Activated CD4-positive, alpha-beta T cell treated with anti-CD3 and anti-CD28 coated beads, Interleukin-2, amount 10 ng/mL, durations not matched to agents 24 days and 14 days (primary cell): ENCODE measurements around the gene ANK2. TPM values are rescaled to one million over a fixed set of nuclear protein-coding genes. Genes with fewer than 3 reads are reported as not detected.
"Not testable (repeated sequence)": the region's sequence is repeated elsewhere in the genome, so short reads cannot be mapped to it uniquely, and the experiment has no call there.

Experiments
- DNase-seq: peaks from one replicate; pipeline ENCODE4 v3.0.0; 2022
- H3K27ac Mint-ChIP-seq: one replicate; pipeline ENCODE4 v1.8.0; 2022; ENCODE audit warnings: mild to moderate bottlenecking, mixed read lengths
- H3K27me3 Mint-ChIP-seq: one replicate; pipeline ENCODE4 v1.8.0; 2022; ENCODE audit warnings: mixed read lengths
- H3K36me3 Mint-ChIP-seq: one replicate; pipeline ENCODE4 v1.8.0; 2022; ENCODE audit warnings: low read depth, mild to moderate bottlenecking, mixed read lengths
- H3K4me1 Mint-ChIP-seq: one replicate; pipeline ENCODE4 v1.8.0; 2021; ENCODE audit warnings: mixed read lengths
- H3K4me3 Mint-ChIP-seq: one replicate; pipeline ENCODE4 v1.8.0; 2022; ENCODE audit warnings: mild to moderate bottlenecking, moderate library complexity, mixed read lengths
- H3K9me3 Mint-ChIP-seq: one replicate; pipeline ENCODE4 v1.8.0; 2021; ENCODE audit warnings: mixed read lengths
- intact Hi-C: fragments of 100-400 bp; cut with micrococcal nuclease; formaldehyde crosslinking; loops from one replicate; pipeline ENCODE4 v1.15.1; 2023
- total RNA-seq: library from RNA; stranded (reverse); gene quantifications from 2 replicates; pipeline ENCODE4 v1.2.3, GENCODE V29; 2022

Gene ANK2
- total RNA-seq, 1 donor from 2014 or later, result 2.5 TPM

DNA sequence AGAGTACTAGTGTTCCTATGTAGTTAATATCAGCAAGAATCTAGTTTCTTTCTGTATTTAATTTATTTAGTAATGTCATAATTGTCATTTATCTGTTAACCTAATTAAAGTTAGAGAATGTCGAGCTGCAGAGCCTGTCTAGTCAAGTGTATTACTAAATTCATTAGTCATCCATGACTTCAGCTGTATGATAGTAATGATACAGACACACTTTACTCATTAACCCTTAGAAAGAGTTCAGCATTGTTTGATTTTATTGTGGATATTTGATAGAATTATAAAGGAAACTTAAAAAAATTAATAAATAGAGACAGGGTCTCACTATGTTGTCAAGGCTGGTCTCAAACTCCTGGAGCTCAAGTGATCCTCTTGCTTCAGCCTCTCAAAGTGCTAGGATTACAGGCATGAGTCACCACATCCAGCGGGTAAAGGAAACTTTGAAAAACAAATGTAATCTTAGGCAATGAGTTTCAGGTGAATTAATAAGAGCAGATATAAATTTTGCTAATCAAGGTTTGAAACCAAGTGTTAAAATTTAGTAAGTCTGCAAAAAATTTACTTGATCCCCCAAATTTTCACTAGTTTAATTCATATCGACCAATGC is 110.6 kb downstream of the ANK2 start:
- DNase-seq, result no peak
- Mint-ChIP-seq H3K9me3 (no peaks in the 10 kb centered on the region), H3K4me3 (no peak overlapping the region), H3K4me1 (no peaks in the 10 kb centered on the region), H3K27me3 (no peaks in the 10 kb centered on the region), H3K36me3 (no peaks in the 10 kb centered on the region), H3K27ac (no peak overlapping the region)
- intact Hi-C loops, result no loop called here

GRCh38 chr4:113160548-113160947 is 111.1 kb downstream of the ANK2 start:
- H3K9me3 Mint-ChIP-seq, result no peaks in the 10 kb centered on the region
- no peaks in the 10 kb centered on the region for H3K4me1 Mint-ChIP-seq
- no peak for DNase-seq
- intact Hi-C loops, result no loop called here
- H3K4me3 Mint-ChIP-seq, result no peak overlapping the region
- no peak overlapping the region for H3K27ac Mint-ChIP-seq
- no peaks in the 10 kb centered on the region for H3K36me3 Mint-ChIP-seq
- no peaks in the 10 kb centered on the region for H3K27me3 Mint-ChIP-seq

DNA sequence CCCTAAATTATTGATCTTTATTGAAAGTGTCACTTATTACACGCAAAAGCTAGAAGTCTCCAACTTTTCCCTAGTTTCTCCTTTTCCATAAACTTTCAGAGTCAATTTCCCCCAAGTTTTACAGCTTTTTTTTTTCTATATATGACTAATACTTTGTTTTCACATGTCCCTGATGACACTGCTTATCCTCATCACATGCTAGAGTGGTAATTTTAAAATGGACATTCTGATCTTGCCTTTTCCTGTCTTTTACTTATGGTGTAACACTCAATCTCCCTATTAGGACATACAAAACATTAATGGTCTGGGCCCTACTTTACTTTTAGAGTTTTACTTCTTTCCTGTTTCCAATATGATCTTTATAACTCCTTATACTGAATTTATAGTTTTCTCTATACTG is 112.6 kb downstream of the ANK2 start:
- no peaks in the 10 kb centered on the region for H3K27me3 Mint-ChIP-seq
- no peaks in the 10 kb centered on the region for H3K36me3 Mint-ChIP-seq
- no peak overlapping the region for H3K27ac Mint-ChIP-seq
- H3K4me1 Mint-ChIP-seq, result no peaks in the 10 kb centered on the region
- no peak for DNase-seq
- no peak overlapping the region for H3K4me3 Mint-ChIP-seq
- no peaks in the 10 kb centered on the region for H3K9me3 Mint-ChIP-seq
- intact Hi-C loops, result no loop called here

GRCh38 chr4:113169368-113169767 is 119.9 kb downstream of the ANK2 start:
- Mint-ChIP-seq H3K36me3 (no peaks in the 10 kb centered on the region), H3K4me1 (no peaks in the 10 kb centered on the region), H3K27me3 (peaks cover 5% of the 10 kb centered on the region), H3K4me3 (no peak overlapping the region), H3K27ac (no peak overlapping the region), H3K9me3 (no peaks in the 10 kb centered on the region)
- DNase-seq, result no peak
- intact Hi-C loops, result no loop called here

DNA sequence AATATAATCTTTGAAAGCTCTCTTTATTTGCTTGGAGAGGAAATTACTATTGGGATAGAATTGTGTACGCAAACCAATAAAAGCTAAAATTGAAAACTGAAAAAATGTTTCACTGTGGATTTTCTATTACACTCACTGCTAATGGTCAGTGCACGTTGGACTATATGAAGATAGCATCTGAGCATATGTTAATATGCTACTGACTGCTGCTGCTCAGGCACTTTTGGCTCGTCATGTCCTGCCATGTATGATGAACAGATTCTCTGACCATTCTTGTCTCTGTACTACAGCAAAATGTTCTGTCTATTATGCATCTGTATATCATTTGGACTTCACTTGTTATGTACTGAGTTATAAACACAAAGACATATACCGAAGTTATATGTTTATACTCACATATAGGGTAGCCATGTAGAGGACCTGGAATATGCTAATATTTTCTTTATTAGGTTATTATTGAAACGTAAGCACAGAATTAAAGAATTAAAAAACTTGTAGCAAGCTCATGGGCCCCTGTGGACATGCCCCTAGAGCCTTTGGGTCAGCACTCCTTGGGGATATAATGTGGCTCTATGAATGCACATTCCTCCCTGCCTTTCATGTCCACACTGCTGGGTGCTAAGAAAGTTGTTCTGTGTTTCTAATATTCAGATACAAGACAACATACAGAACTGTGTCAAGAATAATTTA is 120.8 kb downstream of the ANK2 start:
- Mint-ChIP-seq H3K9me3 (no peaks in the 10 kb centered on the region), H3K27me3 (peaks cover 5% of the 10 kb centered on the region), H3K4me1 (no peaks in the 10 kb centered on the region), H3K27ac (no peak overlapping the region), H3K36me3 (no peaks in the 10 kb centered on the region), H3K4me3 (no peak overlapping the region)
- intact Hi-C loops, result no loop called here
- no peak for DNase-seq

DNA sequence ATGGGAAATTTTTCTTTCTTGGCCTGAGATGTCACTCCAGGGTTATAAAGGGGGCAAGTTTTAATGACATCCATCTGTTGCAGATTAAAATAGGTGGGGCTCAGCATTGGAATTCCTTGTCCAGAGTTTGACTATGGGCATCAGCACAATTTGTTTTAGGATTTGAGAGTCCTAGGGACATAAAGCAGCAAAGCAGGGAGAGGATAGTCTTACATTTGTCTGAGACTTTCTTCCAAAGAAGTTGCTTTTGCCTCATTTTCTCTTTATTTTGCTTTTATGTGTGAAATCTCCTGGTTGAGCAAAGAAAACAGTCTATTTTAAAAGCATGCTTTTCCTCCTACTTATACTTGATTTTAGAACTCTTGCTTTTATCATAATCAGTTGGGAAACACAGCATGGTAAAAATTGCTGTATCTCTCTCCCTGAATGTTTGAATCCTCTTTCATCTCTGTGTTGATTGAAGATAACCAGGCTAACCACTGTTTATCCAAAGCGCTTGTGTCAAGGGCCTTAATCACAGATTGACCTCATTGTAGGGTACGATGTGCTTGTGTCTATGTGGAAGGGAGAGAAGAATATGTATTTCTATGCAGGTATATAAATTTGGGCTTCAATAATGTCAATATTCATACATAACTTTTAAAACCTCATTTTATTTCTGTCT is 121.5 kb downstream of the ANK2 start:
- Mint-ChIP-seq H3K27me3 (peaks cover 5% of the 10 kb centered on the region), H3K27ac (no peak overlapping the region), H3K9me3 (no peaks in the 10 kb centered on the region), H3K36me3 (no peaks in the 10 kb centered on the region), H3K4me3 (no peak overlapping the region), H3K4me1 (no peaks in the 10 kb centered on the region)
- no peak for DNase-seq
- intact Hi-C loops, result no loop called here

DNA sequence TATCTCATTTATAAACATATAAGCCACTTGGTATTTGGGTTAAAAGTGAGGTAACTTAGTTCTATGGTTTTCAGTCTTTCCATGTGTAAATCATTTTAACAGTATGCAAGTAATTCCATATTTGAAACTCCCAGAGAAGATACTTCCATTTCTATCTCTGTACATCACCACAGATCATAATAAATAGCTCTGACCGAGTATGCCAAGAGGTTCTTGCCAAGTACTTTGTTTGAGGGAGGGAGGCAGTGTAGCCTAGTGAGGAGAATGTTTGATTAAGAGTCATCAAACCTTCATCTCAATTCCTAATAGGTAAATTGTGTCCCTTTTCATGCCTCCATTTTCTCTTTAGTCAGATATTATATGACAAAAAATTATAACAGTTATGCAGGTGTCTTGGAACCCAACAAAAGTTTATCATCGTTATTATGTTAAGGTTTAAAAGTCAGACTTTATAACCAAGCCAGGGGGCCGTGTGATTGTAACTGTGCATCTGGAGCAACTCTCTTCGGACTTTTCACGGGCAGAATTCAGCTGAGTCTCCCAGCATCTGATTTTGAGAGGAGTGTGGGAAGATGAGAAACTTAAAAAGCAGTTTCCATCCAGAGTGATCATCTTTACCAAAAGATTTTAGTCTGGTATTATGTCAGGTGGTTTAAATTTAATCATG is 123.8 kb downstream of the ANK2 start:
- DNase-seq, result no peak
- Mint-ChIP-seq H3K27me3 (peaks cover 5% of the 10 kb centered on the region), H3K36me3 (no peaks in the 10 kb centered on the region), H3K4me1 (no peaks in the 10 kb centered on the region), H3K27ac (no peak overlapping the region), H3K4me3 (no peak overlapping the region), H3K9me3 (no peaks in the 10 kb centered on the region)
- intact Hi-C loops, result no loop called here

- Mint-ChIP-seq H3K27ac (no peak overlapping the region), H3K4me3 (no peak overlapping the region)
- DNase-seq, result no peak
Measured at GRCh38 chr4:113173793-113174264, 124.4 kb downstream of the ANK2 start.

GRCh38 chr4:113179091-113179490 is 129.6 kb downstream of the ANK2 start:
- no peaks in the 10 kb centered on the region for H3K4me1 Mint-ChIP-seq
- intact Hi-C loops, result no loop called here
- no peaks in the 10 kb centered on the region for H3K9me3 Mint-ChIP-seq
- H3K27me3 Mint-ChIP-seq, result no peaks in the 10 kb centered on the region
- no peak overlapping the region for H3K4me3 Mint-ChIP-seq
- H3K27ac Mint-ChIP-seq, result no peak overlapping the region
- H3K36me3 Mint-ChIP-seq, result no peaks in the 10 kb centered on the region
- no peak for DNase-seq

More at GRCh38 chr4:113173793-113174264, 124.4 kb downstream of the ANK2 start:
- Mint-ChIP-seq H3K36me3 (no peaks in the 10 kb centered on the region), H3K9me3 (no peaks in the 10 kb centered on the region), H3K4me1 (no peaks in the 10 kb centered on the region), H3K27me3 (peaks cover 5% of the 10 kb centered on the region)
- intact Hi-C loops, result no loop called here

DNA sequence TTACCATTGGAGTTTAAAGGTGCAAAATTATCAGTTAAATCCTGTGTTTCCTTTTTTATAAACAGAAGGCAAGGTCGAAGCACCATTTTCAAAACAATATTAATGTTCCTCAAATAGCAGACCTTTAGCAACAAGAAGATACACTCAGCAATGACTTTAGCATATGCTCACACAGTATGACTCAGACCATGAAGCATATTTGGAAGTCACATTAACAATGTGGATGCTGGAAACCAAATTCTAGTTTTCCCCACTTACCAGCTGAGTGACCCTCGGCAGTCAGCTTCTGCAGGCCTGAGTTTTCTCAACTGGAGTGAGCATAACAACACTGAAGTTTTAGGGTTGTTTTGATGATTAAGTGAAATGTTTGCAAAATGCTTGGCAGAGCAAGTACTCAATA is 130.5 kb downstream of the ANK2 start:
- H3K27me3 Mint-ChIP-seq, result no peaks in the 10 kb centered on the region
- H3K27ac Mint-ChIP-seq, result no peak overlapping the region
- no peaks in the 10 kb centered on the region for H3K4me1 Mint-ChIP-seq
- H3K36me3 Mint-ChIP-seq, result no peaks in the 10 kb centered on the region
- intact Hi-C loops, result no loop called here
- H3K9me3 Mint-ChIP-seq, result no peaks in the 10 kb centered on the region
- no peak for DNase-seq
- H3K4me3 Mint-ChIP-seq, result no peak overlapping the region

GRCh38 chr4:113181289-113182007 is 132.0 kb downstream of the ANK2 start:
- no peak overlapping the region for H3K27ac Mint-ChIP-seq
- no peaks in the 10 kb centered on the region for H3K27me3 Mint-ChIP-seq
- DNase-seq, result no peak
- no peaks in the 10 kb centered on the region for H3K4me1 Mint-ChIP-seq
- no peaks in the 10 kb centered on the region for H3K36me3 Mint-ChIP-seq
- H3K9me3 Mint-ChIP-seq, result no peaks in the 10 kb centered on the region
- no peak overlapping the region for H3K4me3 Mint-ChIP-seq
- intact Hi-C loops, result no loop called here

DNA sequence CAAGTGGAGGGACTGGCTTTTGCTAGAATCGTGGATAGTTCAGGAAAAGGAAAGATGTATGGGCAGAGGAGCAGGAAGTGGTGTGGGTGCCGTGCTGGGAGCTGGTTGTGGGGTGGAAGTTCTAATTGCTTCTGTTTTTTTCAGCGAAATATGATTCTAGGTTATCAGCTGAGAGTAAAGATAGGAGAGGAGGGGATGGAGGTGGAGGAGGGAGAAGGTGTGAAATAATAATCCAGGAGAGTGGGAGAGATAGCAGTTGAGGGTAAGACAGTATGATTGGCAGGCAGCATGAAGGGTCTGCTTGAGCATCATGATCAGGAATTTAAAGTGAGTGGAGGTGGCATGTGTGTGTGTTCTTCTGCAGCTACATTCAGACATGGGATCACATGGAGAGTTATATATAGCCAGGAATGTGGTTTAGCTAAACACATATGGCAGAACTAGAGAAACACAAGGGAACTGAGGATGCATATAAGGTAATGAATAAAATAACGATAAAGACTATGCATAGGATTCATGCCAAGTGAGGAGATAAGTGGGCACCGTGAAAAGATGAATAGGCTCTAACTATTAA is 133.7 kb downstream of the ANK2 start:
- Mint-ChIP-seq H3K4me3 (no peak overlapping the region), H3K36me3 (no peaks in the 10 kb centered on the region), H3K4me1 (no peaks in the 10 kb centered on the region), H3K27ac (no peak overlapping the region), H3K9me3 (no peaks in the 10 kb centered on the region), H3K27me3 (no peaks in the 10 kb centered on the region)
- intact Hi-C loops, result no loop called here
- no peak for DNase-seq

DNA sequence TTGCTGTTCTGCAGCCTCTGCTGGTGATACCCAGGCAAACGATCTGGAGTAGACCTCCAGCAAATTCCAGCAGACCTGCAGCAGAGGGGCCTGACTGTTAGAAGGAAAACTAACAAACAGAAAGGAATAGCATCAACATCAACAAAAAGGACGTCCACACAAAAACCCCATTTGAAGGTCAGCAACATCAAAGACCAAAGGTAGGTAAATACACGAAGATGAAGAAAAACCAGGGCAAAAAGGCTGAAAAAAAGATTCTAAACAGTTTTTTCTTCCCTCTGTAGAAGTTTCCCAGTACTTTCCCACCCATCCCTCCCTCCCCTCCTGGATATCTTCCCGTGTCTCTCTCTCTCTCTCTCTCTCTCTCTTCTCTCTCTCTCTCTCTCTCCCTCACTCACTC is 136.8 kb downstream of the ANK2 start:
- H3K4me3 Mint-ChIP-seq, H3K27ac Mint-ChIP-seq, DNase-seq, H3K4me1 Mint-ChIP-seq, H3K36me3 Mint-ChIP-seq, H3K9me3 Mint-ChIP-seq, H3K27me3 Mint-ChIP-seq, intact Hi-C loops: not testable (repeated sequence)
